Stimulated activated CD4-positive, alpha-beta T cell treated with anti-CD3 and anti-CD28 coated beads, Interleukin-1b, Interleukin-23, amount 100 ng/mL, for 48 hours (primary cell): Measurements from ENCODE around the gene CDHR3.

Source experiments
- DNase-seq: peaks from one replicate; pipeline ENCODE4 v3.0.0-alpha.2; 2020

Gene CDHR3

DNA sequence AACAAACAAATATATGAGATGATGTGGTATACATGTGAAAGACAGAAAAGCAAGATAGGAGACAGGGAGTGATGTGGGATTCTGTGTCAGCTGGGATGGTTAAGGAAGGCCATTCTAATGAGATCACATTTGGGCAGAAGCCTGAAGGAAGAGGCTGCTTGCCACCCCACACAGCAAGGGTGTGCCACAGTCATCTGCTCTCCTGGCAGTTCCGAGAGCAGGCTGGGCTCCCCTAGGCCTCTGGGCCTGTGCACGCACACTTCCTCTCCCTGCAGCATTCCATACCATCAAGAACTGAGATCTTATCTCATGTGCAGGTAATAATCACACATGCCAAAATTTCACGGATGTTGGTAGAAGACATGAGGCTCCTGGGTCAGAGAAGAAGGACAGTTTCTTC, 105.9 kb downstream of the CDHR3 start:
- no peak for DNase-seq

DNA sequence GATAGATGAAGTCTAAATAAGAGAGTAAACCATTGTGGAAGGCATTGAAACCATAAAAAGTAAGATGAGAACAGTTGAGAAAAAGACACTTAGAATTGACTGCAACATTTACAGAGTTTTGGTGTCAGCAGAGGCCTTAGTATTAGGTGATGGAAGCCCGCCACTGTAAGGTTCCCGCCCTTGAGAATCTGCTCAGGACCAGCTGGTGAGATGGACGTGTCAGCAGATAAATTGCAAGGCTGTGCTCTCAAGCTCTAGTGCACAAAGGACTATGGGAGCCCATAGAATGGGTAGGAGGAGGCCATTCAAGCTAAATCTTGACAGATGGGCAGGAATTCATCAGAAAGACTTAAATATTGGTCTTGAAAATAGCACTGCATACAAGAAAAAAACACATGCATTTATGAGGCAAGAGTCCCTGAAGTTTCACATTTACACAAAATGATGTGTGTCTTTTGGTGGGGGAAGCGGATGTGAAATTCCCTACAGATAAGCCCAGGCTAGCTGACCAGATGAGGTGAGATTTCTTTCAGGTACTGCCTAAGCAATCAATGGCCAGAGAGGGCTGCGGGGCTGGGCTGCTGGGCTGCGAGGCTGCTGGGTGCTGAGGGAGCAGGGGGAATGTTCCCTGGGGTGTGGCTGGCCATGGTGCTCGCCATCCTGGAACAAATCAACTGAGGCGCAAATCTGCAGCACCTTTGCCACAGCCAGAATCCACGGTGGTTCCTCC, 106.6 kb downstream of the CDHR3 start:
- no peak for DNase-seq

DNA sequence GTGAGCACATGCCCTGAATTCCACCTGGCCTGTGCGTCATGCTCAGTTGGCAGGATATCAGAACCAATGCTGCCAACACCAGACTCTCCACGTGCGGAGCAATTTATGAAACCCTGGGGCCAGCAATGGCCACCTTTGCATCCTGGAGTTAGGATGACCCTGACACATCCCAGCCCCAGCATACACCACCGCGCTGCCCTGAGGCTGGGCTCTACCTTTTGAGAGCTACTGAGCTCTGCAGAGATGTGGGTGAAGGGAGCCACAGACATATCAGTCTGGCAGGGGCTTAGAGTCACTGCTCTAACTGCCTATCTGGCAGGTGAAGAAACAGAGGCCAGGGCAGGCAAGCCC, 107.1 kb downstream of the CDHR3 start:
- no peak for DNase-seq

DNA sequence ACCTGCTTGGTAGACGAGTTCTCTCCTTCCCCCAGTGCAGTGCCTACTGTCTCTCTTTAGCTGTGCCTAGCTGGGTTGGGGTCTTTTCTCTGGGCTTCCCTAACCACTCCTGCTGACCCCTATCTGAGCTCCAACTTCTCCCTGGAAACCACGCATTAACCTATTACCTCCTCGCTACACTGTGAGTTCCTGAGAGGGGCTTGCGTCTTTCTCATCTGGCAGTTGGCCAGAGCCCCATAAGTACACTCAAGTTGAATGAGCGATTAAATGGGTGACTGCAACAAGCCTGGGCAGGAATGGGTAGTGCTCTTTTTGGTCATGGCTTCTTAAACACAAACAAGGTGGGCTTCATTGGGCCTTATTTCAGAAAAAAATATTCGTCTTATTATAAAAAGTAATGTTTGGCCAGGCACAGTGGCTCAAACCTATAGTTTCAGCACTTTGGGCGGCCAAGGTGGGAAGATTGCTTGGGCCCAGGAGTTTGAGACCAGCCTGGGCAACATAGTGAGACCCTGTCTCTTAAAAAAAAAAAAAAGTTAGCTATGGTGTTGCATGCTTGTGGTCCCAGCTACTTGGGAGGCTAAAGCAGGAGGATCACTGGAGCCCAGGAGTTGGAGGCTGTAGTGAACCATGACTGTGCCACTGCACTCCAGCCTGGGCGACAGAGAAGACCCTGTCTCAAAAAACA, 107.6 kb downstream of the CDHR3 start:
- no peak for DNase-seq

DNA sequence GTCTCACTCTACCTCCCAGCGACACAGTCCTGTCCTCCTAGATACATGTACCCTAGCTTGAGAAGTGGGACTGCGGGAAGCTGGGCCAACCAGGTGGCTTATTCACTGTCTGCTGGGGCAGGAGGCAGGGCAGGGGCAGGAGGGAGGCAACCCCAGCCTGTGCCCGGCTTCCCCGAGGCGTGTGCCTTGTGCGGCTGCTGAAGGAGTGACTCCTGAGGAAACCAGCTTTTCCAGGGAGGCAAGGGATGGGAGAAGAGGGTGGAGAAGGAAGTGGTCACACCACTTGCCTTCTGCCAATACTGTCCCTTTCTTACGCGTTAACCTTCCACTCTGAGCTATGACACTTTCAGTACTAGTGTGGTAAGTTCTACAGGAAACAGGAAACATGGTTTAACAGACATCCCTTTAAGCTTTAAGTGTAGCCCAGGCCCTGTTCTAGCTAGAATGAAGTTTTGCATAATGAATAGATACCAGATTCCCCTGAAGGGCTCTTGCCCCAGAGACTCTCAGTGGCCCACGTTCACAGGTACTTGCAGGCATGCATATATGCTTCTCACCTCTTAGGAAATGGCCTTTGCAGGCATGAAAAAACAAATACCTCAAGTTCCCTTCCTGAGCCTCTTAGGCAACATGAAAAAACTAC, 108.4 kb downstream of the CDHR3 start:
- peak; percentile 46 for DNase-seq

DNA sequence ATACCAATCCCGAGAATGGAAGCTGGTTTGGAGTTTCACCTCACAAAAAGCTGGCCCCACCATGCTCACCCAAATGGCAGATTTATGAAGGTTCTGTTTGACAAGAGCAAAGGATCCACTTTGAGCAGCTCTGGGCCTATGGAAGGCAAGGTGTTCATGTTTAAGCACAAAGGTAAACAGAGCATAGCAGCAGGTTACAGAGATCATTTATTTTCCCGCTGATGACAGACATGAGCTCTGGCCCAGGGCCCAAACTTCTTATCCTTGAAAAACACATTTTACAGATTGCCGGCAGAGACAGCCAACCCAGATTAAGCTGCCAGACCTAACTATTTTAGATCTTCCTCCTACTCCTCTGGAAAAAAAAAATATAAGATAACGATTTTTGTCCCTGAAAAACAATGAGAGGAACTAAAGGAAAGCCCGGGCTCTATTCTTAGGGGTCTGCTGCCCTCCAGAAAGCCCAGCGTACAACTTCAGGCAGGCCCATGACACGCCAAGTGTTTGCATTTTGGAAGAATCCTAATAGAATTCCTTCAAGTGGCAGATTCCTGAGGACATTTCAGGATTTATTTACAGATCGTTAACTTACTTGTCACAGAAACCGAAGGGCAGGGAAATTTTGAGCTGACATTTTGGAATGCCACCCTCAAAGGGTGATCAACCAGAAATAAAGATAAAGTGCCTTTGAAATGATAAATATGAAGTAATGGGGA, 109.1 kb downstream of the CDHR3 start:
- DNase-seq: no peak

DNA sequence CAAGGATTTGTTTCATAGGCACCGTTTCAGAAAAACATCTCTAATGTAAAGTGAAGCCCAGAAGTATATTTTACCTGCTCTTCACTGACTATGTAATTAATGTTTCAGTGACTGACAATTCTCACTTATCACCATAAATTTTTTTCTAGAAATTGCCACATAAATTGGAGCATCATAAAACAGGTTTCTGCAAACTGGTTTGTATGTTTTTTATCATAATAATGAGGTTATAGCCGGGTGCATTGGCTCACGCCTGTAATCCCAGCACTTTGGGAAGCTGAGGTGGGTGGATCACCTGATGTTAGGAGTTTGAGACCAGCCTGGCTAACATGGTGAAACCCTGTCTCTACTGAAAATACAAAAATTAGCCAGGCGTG, 109.6 kb downstream of the CDHR3 start:
- DNase-seq: no peak

DNA sequence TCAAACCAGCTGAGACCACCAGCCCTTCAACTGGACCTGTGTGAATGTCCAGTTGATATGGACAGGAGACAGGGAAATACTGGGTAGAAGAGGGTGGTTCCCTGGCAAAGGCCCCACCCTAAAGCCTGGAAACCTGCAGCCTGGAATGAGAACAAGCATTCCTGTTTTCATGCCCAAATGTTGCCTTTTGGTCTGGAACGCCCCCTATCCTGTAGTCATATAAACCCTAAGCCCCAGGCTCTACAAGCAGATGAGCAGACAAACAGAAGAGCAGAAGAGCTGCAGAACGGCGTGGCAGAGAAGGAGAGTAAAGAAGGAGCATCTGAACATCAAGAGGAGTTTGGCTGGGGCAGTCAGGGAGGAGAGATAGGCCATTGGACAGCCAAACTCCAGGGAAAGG, 110.6 kb downstream of the CDHR3 start:
- no peak for DNase-seq

DNA sequence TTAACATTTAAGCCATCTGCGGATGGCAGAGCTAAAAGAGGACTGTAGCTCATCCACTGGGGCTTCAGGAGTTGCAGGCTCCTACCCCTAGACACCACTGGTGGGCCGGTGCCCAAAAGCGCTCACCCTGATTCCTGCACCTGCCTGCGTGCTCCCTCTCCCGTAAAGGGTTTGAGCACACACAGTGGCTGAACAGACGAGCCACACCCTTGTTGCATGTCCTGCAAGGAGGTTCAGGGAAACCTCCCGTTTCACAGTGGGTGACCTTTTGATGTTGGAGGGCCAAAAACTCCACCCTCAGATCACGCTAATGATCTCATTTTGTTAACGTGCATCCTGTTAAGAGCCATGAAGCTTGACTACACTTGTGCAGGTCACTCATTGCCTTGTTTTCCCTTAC, 111.2 kb downstream of the CDHR3 start:
- no peak for DNase-seq

DNA sequence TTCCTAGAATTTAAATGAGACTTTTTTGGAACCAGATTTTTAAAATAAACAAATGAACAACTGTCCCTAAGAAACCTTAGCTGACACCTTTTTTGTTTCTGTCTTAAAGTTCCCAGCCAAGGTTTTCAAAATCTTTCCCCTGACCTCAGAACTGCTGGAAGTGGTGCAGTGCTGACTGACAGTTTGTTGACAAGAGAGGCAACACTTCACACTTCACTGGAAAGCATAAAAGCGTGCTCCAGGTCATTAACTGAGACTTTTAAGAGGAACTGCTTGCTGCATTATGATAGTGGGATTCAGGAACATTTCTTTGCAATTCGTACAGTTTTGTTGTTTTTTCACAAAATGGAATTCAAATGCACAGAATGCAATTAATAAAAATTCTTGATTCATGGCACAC, 112.9 kb downstream of the CDHR3 start:
- no peak for DNase-seq

DNA sequence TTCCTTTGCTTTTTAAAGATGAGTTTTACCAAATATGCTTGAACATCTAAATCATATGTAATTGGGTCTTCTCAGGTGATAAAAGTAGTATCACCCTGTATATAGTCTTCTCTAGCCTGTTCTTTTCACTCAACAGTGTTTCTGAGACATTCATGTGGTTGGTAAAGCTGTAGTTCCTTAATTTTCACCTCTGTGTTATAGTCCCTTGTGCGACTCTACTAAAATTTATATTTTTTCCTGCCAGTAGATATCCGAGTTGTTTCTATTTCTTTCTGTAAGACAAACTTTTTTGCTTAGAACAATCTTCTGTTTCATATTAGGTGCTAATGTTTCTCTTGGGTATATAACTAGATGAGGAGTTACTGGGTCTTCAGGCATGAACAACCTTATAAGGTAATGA, 113.5 kb downstream of the CDHR3 start:
- no peak for DNase-seq

DNA sequence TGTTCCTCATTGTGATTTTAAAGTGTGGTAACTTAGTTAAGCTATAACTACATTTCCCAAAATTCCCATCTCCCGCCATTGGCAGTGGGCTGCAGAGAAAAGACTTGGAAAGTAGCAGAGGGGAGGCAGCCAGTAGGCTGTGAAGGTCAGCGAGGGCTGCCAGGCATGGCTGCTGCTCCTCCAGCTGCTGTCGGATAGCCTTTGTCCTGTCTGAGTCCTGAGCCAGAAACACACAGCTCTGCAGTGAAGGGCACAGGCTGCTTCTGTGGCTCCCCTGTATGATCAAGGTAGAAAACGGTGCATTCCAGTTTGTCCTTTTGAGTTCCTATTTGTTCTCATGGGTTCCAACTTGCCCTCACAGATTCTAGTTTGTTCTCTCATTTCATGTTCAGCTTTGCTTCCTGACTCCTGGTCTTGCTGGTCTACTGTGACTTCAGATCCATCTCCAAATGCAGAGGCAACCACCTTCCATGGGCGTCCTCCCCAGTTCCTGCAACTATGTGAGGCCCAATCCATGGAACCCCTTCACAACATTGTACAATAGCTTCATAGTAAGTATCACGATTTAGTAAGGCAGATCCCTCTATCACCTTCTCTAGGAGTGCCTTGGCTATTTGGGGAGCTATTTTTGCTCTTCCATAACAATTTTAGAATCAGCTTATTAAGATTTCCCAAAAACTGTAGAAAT, 117.4 kb downstream of the CDHR3 start:
- DNase-seq: no peak

DNA sequence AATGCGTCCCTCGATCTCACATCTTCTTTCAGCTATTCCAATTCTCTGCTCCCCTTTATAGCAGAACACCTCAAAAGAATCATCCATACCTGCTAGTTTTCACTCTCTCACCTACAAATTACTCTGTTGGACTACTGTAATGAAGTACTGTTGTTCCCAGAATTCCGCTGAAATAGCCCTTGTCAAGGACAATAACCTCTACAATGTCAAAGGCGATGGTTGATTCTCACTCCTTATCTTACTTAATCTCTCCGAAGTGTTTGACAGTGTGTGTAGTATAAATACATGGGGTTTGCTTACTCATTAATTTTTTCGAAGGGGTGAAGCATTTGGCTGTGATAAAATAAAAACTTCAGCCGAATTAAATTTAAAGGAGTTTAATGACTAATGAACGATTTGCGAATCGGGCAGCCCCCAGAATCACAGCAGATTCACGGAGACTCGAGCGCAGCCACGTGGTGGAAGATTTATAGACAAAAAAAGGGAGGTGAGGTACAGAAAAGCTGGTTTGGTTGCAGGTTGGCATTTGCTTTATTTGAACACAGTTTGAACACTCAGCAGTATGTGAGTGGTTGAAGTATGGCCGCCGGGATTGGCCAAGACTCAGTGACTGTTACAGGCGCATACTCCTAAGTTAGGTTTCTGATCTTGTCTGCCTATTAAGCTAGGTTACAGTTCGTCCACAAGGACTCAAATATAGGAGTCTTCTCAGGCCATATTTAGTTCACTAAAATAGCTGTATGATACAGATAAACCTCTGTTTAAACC, 119.2 kb downstream of the CDHR3 start:
- no peak for DNase-seq
